Measurements from ENCODE around the gene ARFGAP3.

The ARFGAP3 gene

GRCh38 chr22:42883121-42883520 lies 26.0 kb upstream of the ARFGAP3 start:
- TF ChIP-seq, protein P1, sequence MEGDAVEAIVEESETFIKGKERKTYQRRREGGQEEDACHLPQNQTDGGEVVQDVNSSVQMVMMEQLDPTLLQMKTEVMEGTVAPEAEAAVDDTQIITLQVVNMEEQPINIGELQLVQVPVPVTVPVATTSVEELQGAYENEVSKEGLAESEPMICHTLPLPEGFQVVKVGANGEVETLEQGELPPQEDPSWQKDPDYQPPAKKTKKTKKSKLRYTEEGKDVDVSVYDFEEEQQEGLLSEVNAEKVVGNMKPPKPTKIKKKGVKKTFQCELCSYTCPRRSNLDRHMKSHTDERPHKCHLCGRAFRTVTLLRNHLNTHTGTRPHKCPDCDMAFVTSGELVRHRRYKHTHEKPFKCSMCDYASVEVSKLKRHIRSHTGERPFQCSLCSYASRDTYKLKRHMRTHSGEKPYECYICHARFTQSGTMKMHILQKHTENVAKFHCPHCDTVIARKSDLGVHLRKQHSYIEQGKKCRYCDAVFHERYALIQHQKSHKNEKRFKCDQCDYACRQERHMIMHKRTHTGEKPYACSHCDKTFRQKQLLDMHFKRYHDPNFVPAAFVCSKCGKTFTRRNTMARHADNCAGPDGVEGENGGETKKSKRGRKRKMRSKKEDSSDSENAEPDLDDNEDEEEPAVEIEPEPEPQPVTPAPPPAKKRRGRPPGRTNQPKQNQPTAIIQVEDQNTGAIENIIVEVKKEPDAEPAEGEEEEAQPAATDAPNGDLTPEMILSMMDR (IDR thresholded peaks at IDR 0.05; ENCODE audit: low read depth, low read length) = no peak
- H3K4me3 ChIP-seq (ENCODE audit: low read depth, low read length) = no peak overlapping the region

DNA sequence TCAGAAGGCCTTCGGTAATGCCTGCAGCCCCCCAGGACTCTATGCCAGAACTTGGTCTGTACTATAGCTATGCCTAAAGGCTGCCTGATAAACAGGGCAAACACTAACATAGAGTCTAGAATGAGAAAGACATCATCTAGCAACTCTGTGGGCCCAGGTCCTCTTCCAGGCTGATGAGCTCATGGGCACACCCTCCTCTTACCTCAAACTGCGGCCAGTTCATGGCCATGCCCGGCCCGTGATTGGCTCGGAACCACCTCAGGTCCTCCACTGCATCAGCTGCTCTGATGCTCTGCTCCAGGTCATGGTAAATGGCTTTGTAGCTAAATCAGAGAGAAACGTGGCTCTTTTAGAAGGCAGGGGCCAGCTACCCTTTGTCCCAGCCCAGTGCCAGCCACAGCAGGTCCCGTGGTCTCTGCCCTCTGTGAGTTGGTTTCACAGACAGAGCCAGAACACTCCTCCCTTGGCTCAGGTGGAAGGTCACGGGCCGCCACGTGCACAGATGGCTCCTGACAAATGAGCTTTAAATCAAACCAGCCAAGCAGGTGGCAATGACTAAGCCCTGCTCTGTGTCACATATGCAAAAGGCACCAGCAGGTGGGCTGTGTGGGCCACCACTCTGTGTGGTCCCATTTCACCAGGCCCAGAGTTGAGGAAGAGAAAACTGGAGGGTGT lies 25.0 kb upstream of the ARFGAP3 start:
- H3K4me3 ChIP-seq (ENCODE audit: low read depth, low read length) = no peak overlapping the region
- TF ChIP-seq, protein P1 (IDR thresholded peaks at IDR 0.05; ENCODE audit: low read depth, low read length) = no peak

- TF ChIP-seq, protein P1 (IDR thresholded peaks at IDR 0.05; ENCODE audit: low read depth, low read length) = no peak
- no peak overlapping the region for H3K4me3 ChIP-seq (ENCODE audit: low read depth, low read length)
These were observed 24.2 kb upstream of the ARFGAP3 start for GRCh38 chr22:42881298-42881697.

GRCh38 chr22:42880815-42881214 lies 23.7 kb upstream of the ARFGAP3 start:
- H3K4me3 ChIP-seq (ENCODE audit: low read depth, low read length) = no peak overlapping the region
- TF ChIP-seq, protein P1 (IDR thresholded peaks at IDR 0.05; ENCODE audit: low read depth, low read length) = no peak

- H3K4me3 ChIP-seq (ENCODE audit: low read depth, low read length) = no peak overlapping the region
- TF ChIP-seq, protein P1 (IDR thresholded peaks at IDR 0.05; ENCODE audit: low read depth, low read length) = no peak
These were observed 22.4 kb upstream of the ARFGAP3 start for GRCh38 chr22:42879371-42880021.

- TF ChIP-seq, protein P1 (IDR thresholded peaks at IDR 0.05; ENCODE audit: low read depth, low read length) = no peak
- H3K4me3 ChIP-seq (ENCODE audit: low read depth, low read length) = no peak overlapping the region
These were observed 21.7 kb upstream of the ARFGAP3 start for GRCh38 chr22:42878561-42879305.

Data from WI38 (cell line).